HG03095 (cell line): ENCODE measurements around the gene STN1.

ENCODE experiments used
- ATAC-seq: cut with Tn5 transposase; IDR thresholded peaks from one replicate; pipeline ENCODE4 v1.9.1; 2021; ENCODE audit warnings: moderate library complexity; ENCODE audit not compliant: unreplicated experiment

Gene STN1

GRCh38 chr10:103929381-103929921, 11.5 kb upstream of the STN1 start:
- no peak for ATAC-seq

GRCh38 chr10:103928784-103929183, 10.8 kb upstream of the STN1 start:
- ATAC-seq, result no peak

GRCh38 chr10:103926722-103927319, 8.8 kb upstream of the STN1 start:
- no peak for ATAC-seq

GRCh38 chr10:103925591-103925990, 7.6 kb upstream of the STN1 start:
- ATAC-seq, result no peak

GRCh38 chr10:103923502-103923901, 5.5 kb upstream of the STN1 start:
- ATAC-seq, result no peak

GRCh38 chr10:103922659-103923058, 4.7 kb upstream of the STN1 start:
- ATAC-seq, result no peak

GRCh38 chr10:103921750-103922195, 3.8 kb upstream of the STN1 start:
- no peak for ATAC-seq

- no peak for ATAC-seq
These were observed 3.3 kb upstream of the STN1 start for GRCh38 chr10:103921248-103921647.

GRCh38 chr10:103919648-103920025, 1.7 kb upstream of the STN1 start:
- ATAC-seq, result no peak

GRCh38 chr10:103917302-103918052, 507 bp downstream of the STN1 start:
- peak; percentile 8 for ATAC-seq

- no peak for ATAC-seq
These were observed 1.1 kb downstream of the STN1 start for GRCh38 chr10:103916876-103917275.

- ATAC-seq, result no peak
These were observed 1.7 kb downstream of the STN1 start for GRCh38 chr10:103916254-103916653.

- ATAC-seq, result no peak
These were observed 2.2 kb downstream of the STN1 start for GRCh38 chr10:103915796-103916195.

GRCh38 chr10:103912759-103913158, 5.2 kb downstream of the STN1 start:
- ATAC-seq, result no peak

- no peak for ATAC-seq
These were observed 6.9 kb downstream of the STN1 start for GRCh38 chr10:103911021-103911459.

- ATAC-seq, result no peak
These were observed 7.5 kb downstream of the STN1 start for GRCh38 chr10:103910442-103911012.

GRCh38 chr10:103905441-103905840, 12.5 kb downstream of the STN1 start:
- ATAC-seq, result no peak

GRCh38 chr10:103901299-103901698, 16.7 kb downstream of the STN1 start:
- ATAC-seq, result no peak

GRCh38 chr10:103899312-103899711, 18.7 kb downstream of the STN1 start:
- ATAC-seq, result no peak

GRCh38 chr10:103897241-103897774, 20.7 kb downstream of the STN1 start:
- no peak for ATAC-seq

- no peak for ATAC-seq
These were observed 21.8 kb downstream of the STN1 start for GRCh38 chr10:103896225-103896624.
